Effector CD8-positive, alpha-beta T cell (primary cell): ENCODE data around the gene CPED1.
"Not testable (repeated sequence)": the region's sequence is repeated elsewhere in the genome, so short reads cannot be mapped to it uniquely, and the experiment has no call there.

ENCODE experiments used
- DNase-seq: peaks from one replicate; lab custom pipeline; 2025; lab: John Stamatoyannopoulos, UW

CPED1 gene

GRCh38 chr7:121097577-121097976 lies 109.1 kb downstream of the CPED1 start:
- DNase-seq: no peak

DNA sequence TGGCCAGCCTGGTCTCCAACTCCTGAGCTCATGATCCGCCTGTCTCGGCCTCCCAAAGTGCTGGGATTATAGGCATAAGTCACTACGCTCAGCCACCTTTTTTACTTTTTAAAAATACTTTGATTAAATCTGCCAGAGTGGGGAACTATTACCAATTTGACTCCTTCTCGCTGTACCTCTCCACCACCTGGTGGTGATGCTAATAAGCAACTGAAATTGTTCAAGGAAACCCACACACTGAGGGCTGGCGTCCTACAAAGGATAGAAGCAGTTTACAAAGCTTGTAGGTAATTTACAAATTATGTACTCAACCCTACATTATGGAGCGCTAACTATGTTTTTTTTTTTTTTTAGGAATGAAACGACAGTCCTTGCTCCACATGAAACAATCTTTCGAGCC lies 111.1 kb downstream of the CPED1 start:
- DNase-seq: no peak

- DNase-seq: no peak
These were observed 112.6 kb downstream of the CPED1 start for GRCh38 chr7:121101083-121101482.

DNA sequence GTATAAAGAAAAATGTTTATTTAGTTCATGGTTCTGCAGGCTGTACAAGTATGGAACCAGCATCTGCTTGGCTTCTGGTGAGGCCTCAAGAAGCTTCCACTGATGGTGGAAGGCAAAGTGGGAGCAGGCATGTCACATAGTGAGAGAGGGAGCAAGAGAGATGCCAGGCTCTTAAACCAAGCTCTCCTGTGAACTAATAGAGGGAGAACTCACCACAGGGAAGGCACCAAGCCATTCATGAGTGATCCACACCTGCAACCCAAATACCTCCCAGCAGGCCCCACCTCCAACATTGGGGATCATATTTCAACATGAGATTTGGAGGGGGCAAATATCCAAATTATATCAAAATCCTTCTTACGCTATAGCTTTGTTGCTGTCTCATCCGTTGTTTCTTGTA lies 113.1 kb downstream of the CPED1 start:
- DNase-seq: no peak

DNA sequence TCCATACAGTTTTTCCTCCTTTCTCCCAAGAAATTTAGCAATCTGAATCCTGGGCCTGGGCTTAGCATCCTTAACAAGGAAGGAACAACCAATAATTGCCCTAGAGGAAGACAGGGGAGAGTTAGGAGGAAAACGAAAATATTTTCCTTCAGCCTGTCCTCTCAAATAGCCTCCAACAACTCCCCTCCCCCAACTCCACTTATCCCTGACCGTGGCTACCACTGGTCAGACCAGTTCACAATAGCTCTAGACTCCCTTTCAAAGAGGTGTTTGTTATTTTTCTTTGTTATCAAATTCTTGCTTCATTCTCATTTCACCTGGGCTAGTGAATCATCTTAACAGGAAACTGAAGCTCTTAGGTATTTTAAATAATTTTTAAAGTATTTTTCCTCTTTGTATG lies 114.1 kb downstream of the CPED1 start:
- no peak for DNase-seq

- DNase-seq: no peak
These were observed 114.6 kb downstream of the CPED1 start for GRCh38 chr7:121103086-121103485.

DNA sequence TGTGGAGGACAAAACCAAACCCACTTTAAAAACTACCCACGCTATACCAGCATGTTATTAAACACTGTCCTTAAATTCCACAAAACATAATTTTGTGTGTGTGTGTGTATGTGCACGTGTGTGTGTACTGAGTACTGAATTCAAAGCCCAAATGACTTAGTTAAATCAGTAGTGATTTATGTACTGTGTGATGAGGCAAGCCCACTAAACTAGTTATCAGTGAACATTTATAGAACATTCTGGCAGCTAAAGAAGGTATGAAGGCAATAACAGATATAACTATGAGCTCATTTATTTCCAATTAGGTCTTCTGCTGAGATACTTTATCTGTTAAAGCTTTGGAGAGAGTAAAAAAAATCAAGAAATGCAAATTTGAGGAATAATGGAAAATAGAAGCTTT lies 115.1 kb downstream of the CPED1 start:
- DNase-seq: no peak

- DNase-seq: no peak
These were observed 116.8 kb downstream of the CPED1 start for GRCh38 chr7:121105262-121105661.

- DNase-seq: no peak
These were observed 119.5 kb downstream of the CPED1 start for GRCh38 chr7:121107923-121108498.

DNA sequence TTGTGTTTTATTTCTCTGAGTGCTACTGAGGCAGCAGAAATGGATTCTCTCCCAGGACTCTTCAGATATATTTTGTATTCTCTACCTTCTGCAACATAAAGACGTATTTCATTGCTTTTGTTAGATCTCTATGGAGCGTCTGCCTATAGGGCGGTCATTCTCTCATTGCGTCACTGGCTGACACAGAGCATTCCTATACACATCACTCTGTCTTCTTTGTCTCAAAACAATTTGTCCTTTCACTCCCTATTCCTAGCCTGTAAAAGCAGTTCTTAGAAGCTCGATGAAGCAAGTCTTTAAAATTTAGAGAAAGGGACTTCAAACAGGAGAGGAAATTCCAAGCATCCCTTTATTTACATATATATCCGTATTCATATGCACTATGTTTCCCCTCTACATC lies 120.6 kb downstream of the CPED1 start:
- DNase-seq: no peak

GRCh38 chr7:121113288-121113687 lies 124.8 kb downstream of the CPED1 start:
- DNase-seq: no peak

- no peak for DNase-seq
These were observed 127.9 kb downstream of the CPED1 start for GRCh38 chr7:121116396-121116795.

DNA sequence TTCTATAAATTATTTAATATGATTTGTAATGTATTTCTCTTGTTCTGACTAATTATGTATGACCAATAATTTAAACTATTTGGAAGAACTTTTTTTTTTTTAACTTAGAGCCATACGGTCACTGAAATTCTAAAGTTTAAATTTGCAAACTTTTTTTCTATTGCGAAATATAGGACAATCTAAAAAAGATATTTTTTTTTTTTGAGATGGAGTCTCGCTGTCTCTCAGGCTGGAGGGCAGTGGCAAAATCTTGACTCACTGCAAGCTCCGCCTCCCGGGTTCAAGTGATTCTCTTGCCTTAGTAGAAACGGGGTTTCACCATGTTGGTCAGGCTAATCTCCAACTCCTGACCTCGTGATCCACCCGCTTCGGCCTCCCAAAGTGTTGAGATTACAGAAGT lies 130.5 kb downstream of the CPED1 start:
- DNase-seq: no peak

DNA sequence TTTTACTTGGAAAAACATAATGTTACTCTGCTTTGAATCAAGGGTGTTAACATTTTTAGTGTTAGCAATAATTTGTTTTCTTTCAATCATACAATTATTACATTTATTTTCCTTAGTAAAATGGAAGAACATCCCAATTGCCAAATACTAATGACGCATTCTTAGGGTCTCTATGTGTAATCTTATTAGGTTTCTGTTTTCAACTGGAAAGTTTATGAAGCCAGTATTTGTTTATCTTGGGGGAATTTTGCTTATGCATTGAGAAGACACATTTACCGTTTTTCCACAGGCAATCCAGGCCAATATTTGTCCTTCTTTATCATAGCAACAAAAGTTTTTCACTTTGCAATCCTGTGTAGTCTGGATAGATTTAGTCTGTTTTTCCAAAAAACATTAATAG lies 134.5 kb downstream of the CPED1 start:
- DNase-seq: no peak

GRCh38 chr7:121125454-121125853 lies 136.9 kb downstream of the CPED1 start:
- not testable (repeated sequence) for DNase-seq

DNA sequence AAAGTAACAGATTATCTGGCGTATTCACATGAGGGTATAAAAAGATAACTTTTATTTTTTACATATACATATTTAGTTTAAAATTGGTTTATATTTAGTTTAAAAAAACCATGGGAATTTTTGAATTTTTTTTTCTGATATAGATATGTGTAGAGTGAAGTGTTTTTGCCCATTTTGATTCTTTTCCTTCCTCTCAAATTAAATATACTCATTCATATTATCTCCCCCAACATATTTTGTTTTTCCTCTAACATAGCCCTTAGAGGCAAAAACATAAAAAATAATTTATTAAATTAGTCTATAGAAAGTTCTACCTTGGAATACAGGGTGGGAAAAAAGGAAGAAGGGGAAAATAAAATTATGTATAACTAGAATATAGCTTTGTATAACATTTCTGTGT lies 137.7 kb downstream of the CPED1 start:
- DNase-seq: no peak

DNA sequence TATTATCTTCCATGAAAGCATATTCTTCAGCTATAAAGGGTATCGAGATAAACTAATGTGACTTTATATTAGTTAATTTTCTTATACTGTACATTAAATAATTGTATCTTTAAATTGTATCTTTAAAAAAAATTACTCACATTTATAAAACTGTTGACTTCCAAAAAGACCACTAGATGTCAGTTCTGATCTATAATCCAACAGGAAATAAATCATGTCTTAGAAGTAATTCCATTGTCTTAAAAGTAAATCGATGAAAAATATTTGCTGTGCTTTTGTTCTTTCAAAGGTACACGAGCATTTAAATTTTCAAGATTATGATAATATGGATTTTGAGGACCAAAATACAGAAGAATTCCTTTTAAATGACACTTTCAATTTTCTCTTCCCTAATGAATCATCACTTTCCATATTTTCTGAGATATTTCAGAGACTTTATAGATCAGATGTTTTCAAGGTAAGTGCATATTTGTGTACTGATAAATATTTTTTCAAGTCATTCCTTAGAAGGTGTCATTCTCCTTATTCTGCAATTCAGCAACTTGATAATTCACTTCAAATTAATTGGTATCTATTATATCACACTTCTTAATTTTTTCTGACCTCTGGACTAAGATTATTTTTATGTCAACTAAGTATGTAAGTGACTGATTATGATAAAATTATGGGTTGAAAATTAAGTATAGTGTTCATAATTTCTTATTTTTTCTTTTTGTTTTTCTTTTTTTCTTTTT lies 138.5 kb downstream of the CPED1 start:
- DNase-seq: no peak

GRCh38 chr7:121132940-121133339 lies 144.4 kb downstream of the CPED1 start:
- no peak for DNase-seq

GRCh38 chr7:121133444-121133843 lies 144.9 kb downstream of the CPED1 start:
- no peak for DNase-seq

GRCh38 chr7:121137580-121137979 lies 149.1 kb downstream of the CPED1 start:
- DNase-seq: no peak

- no peak for DNase-seq
These were observed 149.9 kb downstream of the CPED1 start for GRCh38 chr7:121138262-121138933.

DNA sequence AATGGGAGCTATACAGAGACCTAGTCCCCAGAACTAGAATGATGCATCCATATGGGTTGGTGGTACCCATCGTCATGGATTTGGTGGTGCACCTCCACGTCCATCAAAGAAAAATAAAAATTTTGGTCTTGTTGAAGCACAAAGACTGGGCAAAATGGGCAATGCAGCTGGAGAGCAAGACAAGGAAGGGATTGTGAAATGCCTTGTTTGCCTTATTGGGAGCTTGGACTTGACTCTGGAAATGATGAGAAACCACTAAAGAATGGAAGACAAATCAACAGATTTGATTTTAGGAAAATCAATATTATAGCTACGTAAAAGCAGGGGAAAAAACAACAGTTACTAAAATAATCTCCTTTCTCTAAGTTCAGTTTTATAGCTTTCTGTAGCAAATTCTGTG lies 150.9 kb downstream of the CPED1 start:
- DNase-seq: no peak

DNA sequence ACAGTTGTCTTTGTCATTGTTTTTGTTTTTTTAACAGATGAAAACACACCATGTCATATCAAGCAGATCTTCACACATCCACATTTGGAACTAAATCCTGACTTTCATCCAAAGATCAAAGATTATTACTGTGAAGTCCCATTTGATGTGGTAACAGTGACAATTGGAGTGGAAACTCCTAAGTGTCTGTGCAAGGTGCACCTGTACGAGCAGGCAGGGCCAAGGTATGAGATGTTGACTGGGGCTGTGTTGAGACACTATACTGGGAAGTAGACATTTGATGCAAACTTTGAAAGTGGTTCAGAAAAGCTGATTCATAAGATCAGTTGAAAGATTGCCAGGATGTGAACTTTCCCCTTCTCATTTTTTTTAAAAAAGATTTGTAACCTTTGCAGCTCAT lies 152.3 kb downstream of the CPED1 start:
- no peak for DNase-seq
